Right ventricle myocardium superior (tissue), 1 donor: ENCODE data around the gene ZFP3. TPM values are rescaled to one million over a fixed set of nuclear protein-coding genes. Genes with fewer than 3 reads are reported as not detected.
"Not testable (repeated sequence)": the region's sequence is repeated elsewhere in the genome, so short reads cannot be mapped to it uniquely, and the experiment has no call there.

Experiments used
- ATAC-seq: fragments of 200-7000 bp; cut with Tn5 transposase; one replicate; pipeline ENCODE4 v1.9.1; 2020; ENCODE audit warnings: mild to moderate bottlenecking; ENCODE audit not compliant: poor library complexity
- DNase-seq: peaks from one replicate; pipeline ENCODE4 v3.0.0-alpha.2; 2020
- intact Hi-C: fragments of 100-400 bp; cut with DNase I; formaldehyde crosslinking; loops from one replicate; pipeline ENCODE4 v1.11.2; 2022
- total RNA-seq: library from RNA; stranded (reverse); fragmentation: NEBNext Ultra II Directional; extraction: Animal tissue kit (Norgen Biotek cat#: 25700); gene quantifications from one replicate; pipeline ENCODE4 v1.2.1, GENCODE V29; 2021
- donor health status: DM: no; HTN: yes; CAD: no; lungs with severe emphysema.

ZFP3 gene
- total RNA-seq, 1 donor from 2014 or later, result 9.3 TPM

DNA sequence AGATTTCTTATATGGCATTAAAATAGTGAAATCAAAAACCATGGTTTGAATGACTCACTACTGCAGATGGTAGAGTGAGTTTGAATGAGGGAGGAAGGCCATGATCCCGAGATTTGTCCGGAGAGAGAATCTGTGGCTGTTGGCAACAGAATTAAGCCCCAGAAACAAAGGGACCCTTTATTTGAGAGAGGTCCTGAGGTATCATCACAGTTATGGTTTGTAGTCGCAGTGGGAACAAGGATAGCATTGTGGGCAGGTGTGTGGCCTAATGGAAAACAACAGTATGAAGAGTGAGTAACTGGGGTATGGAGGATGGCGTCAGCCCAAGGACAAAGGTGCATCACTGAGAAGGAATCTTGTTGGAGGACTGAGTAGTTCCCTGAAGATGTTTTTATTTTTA lies 8.5 kb upstream of the ZFP3 start:
- DNase-seq, result no peak
- intact Hi-C loops, result no loop called here
- ATAC-seq, result no peak

DNA sequence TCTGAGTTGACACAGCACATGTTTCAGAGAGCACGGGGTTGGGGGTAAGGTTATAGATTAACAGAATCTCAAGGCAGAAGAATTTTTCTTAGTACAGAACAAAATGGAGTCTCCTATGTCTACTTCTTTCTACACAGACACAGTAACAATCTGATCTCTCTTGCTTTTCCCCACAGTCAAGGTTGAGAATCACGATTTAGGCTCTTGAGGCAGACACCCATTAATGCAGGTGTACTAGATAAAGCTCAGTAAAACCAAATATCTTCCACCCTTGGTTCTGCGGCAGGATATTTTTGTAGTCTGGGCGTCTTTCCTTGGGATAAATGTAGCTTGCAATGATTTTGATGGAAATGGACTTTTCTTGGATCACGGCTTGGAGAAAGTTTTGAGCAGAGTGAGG lies 2.8 kb upstream of the ZFP3 start:
- intact Hi-C loops, ATAC-seq, DNase-seq: not testable (repeated sequence)

DNA sequence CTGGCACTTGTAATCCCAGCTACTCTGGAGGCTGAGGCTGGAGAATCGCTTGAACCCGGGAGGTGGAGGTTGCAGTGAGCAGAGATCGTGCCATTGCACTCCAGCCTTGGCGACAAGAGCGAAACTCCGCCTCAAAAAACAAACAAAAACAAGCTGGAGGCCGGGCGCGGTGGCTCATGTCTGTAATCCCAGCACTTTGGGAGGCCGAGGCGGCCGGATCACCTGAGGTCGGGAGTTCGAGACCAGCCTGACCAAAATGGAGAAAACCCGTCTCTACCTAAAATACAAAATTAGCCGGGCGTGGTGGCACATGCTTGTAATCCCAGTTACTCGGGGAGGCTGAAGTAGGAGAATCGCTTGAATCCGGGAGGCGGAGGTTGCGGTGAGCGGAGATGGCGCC lies 992 bp upstream of the ZFP3 start:
- intact Hi-C loops, DNase-seq, ATAC-seq: not testable (repeated sequence)

DNA sequence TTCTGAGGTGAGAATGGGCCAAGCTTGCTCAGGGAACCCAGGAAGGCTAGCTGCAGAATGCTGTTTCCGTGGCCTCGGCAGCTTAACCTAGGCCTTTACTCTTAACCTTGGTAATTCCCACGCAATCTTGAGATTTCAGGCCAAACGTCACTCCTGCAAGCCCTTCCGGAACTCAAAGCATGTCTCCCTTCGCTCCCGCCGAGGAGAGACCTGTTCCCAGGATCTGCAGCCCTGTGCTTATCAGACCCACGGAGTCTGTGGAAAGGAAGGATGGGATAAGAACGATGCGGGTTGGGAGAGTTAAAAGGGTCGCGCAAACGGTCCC lies 524 bp upstream of the ZFP3 start:
- DNase-seq (no peak), ATAC-seq (peak; percentile 33)
- intact Hi-C loops, result no loop called here

GRCh38 chr17:5080591-5080990 lies 2.3 kb downstream of the ZFP3 start:
- intact Hi-C loops, result no loop called here
- ATAC-seq, result no peak
- no peak for DNase-seq

DNA sequence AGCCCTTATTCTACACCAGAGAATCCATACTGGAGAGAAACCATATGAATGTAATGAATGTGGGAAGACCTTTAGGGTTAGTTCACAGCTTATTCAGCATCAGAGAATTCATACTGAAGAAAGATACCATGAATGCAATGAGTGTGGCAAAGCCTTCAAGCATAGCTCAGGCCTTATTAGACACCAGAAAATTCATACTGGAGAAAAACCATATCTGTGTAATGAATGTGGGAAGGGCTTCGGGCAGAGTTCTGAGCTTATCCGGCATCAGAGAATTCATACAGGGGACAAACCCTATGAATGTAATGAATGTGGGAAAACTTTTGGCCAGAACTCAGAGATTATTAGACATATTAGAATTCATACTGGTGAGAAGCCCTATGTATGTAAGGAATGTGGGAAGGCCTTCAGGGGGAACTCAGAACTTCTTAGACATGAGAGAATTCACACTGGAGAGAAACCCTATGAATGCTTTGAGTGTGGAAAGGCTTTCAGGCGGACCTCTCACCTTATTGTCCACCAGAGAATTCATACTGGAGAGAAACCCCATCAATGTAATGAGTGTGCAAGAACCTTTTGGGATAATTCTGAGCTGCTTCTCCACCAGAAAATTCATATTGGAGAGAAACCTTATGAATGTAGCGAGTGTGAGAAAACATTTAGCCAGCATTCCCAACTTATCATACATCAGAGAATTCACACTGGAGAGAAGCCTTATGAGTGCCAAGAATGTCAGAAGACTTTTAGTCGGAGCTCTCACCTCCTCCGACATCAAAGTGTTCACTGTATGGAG lies 14.1 kb downstream of the ZFP3 start:
- DNase-seq (no peak), ATAC-seq (no peak)
- intact Hi-C loops, result no loop called here

- no peak for DNase-seq
- intact Hi-C loops, result no loop called here
- no peak for ATAC-seq
Measured at GRCh38 chr17:5096731-5097100, 18.4 kb downstream of the ZFP3 start.

DNA sequence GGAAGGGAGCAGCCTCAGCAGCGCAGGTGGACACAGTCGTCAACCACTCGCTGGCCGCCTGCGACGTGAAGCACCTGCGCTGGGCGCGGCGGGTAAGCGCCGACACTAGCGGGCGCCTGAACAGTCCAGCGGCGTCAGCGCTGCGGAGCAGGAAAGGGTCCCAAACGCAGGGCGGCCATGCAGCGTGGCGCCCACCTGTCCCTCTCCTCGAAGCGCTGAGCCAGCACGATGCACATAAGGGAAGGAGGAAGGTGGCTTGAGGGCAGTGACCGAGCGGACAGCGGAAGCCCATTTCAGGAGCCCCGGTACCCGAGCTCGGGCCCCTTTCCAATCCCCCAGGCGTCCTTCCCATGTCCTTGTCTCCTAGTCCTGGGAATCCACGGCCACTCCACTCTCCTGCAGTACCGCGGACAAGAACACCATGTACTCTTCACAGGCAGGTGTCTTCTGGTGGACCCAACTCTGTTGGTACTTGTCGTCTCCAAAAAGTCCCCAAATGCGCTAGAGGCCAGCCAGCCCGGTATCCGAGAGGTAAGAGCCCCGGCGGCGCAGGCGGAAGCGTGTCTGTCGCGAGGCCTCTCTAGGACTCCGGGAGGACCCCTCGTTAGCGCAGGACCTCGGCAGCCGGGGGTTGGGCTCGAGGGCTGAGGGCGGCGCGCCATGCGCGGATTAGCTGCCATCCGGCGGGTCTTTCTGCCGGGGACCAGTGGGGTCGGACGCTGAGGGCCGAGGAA lies 19.0 kb downstream of the ZFP3 start:
- peak; percentile 93 for ATAC-seq
- intact Hi-C loops, result no loop called here
- DNase-seq, result peak; percentile 83

DNA sequence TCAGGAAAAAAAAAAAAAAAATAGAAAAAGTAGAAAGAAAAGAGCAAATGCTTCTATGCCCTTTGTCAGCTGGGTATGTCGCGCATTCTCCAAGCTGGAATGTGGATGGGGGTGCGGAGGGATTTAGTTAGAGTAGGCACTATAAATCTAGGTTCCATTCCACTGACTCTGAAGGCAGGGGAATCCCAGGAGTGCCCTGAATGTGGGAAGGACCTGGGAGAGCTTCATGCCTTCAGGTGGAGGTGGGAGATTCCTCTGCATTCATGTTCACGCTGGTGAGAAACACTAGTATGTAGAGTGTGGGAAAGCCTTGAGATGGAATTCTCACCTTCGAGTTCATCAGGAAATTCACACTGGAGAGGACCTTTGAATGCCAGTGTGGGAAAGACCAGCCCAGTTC lies 21.0 kb downstream of the ZFP3 start:
- DNase-seq (no peak), ATAC-seq (no peak)
- intact Hi-C loops, result no loop called here

- DNase-seq (no peak), ATAC-seq (no peak)
- intact Hi-C loops, result no loop called here
Measured at GRCh38 chr17:5100832-5101231, 22.6 kb downstream of the ZFP3 start.

DNA sequence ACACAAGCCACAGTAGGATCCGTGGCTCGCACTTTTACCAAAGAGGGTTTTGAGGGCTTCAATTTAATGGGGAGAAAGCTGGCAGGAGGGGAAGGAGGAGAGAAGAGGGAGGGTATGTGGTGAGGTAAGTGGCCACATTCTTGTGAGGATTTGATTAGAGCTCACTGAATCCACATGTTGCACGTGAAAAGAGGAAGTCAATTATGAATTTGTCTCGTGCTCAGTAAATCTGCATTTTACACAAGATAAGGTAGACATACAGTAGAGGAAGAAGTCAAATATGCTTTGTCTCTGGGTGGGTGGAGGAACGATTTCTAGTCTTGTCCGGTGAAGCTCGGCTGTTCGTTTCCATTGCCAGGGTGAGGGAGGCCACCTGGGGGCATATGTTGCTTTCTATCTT lies 32.5 kb downstream of the ZFP3 start:
- no peak for ATAC-seq
- intact Hi-C loops, result no loop called here
- no peak for DNase-seq

DNA sequence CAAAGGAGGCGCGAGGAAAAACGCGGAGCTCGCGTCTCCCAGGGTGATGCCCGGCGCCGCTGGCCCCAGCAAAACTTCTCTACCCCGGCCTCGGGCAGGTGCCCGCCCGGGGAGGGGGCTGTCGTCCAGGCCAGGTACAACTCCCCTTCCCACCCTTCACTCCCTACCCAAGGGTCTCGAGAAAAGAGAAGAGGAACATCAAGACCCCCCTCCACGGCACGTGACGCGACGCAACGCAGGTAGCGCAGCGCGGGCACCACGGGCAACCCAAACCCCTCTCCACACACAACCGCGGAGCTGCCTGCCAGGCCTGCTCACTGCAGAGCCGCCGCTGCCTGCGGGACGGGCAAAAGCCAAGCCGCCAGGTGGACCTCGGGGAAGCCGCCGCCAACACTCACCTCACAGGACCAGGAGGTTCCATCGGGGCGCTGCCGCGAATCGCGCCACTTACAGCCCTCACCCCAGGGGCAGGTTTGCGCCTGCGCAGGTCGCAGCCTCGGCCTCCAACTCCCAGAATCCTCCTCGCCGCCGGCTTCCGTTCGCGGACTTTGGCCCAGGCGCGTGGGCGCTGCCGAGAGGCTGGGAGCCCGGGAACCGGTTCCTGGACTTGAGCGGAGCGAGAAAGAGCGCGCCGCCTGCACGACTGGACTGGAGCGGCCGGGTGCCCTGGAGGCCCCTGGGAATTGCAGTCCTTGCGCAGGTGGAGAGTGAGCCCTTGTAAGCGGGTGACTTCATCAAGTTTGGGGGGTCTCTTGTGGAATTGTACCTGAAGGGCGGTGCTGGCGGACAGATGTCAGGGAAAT lies 33.3 kb downstream of the ZFP3 start, which contains the start of gene ZNF232:
Gene ZNF232, minus strand, starts transcription at position 477 of the 803 bp plus-strand sequence. Its CDS starts 56 bp downstream, at position 421.
- peak; percentile 97 for DNase-seq
- intact Hi-C loops, result no loop called here
- ATAC-seq, result peak; percentile 98

DNA sequence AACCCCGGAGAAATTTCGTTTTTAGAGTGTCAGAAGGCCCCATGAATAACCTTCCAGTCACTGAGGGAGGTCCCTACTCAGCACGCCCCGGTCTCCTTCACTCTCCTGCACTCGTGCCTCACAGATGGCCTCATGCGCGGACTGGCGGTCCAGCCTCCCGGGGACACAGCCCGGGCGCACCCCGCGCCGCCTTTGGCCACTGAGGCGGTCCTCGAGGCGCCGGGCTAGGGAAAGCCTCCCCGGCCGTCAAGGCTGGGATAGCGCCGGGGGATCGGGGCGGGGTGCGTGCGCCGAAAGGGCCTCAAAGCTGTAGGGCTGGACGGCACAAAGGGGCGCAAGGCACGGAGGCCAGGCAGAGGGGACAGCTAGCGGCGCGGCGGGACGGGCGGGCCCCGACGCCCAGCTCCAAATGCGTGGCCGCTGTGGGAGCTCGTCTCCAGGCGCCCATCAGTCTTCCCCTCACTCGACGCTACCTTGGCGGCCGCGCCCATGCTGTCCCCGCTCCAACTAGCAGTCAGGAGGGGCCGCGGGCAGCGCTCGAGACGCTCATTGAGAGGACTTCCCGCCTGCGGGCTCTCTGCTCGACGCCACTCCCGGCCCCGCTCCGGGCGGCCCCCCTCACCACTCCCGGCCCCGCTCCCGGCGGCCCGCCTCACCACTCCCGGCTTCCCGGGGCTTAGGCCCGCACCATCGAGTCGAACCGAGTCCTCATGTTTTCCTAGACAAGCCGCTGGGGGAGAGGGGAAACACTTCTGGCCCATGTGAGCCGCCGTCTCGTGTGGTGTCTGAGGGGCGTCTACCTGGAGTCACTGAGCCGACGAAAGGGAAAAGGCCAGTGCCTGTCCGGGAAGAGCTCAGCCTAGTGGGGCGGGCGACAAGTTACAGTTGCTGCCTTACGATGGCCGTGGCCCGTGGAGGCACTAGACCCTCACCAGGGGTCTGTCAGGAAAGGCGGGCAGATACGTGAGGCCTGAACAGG lies 37.7 kb downstream of the ZFP3 start, which contains the start of gene USP6:
Gene USP6, plus strand, starts transcription at position 360 of the 979 bp plus-strand sequence. CDS start 14,336 bp downstream, outside the sequence.
- intact Hi-C loops, result no loop called here
- no peak for DNase-seq
- ATAC-seq, result no peak

DNA sequence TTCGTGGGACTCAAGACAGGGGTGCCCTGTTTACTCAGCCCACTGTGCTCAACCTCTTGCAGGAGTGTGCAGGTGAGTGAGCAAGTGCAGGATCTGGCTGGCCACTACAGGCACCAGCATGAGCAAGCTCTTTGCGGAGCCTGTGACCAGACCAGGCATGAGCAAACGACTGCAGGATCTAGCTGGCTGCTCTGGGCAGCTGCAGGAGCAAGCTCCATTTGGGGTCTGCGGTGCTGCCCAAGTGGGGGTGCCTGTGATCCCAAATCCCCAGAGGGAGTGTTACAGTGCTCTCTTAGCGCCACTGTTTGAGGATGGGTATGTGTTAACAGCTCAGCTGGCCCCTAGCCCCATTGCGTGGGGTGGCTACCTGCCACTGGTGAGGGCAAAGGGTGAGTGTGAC lies 40.0 kb downstream of the ZFP3 start:
- DNase-seq, result no peak
- ATAC-seq, result no peak
- intact Hi-C loops, result no loop called here

DNA sequence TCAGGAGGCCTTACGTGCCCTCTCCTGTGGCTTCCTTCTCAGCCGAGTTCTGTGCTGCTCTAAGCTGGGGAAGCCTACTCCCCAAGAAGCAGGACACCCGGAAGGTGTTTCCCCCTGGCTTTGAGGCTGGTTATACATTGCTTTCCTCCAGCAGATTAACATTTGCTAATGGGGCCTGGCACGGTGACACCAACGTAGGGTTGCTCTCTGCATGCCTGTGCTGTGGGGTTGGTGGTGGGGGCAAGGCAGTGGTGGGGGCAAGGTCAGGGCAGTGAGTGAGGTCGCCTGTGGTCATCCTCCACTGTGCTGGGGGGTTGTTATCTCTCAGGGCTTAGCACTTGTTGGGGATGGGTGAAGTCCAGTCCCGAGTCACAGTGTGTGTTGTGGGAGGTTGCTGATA lies 41.8 kb downstream of the ZFP3 start:
- DNase-seq (no peak), ATAC-seq (no peak)
- intact Hi-C loops, result no loop called here

- intact Hi-C loops, DNase-seq, ATAC-seq: not testable (repeated sequence)
Measured at GRCh38 chr17:5120436-5121185, 42.3 kb downstream of the ZFP3 start.

GRCh38 chr17:5121186-5121841 lies 43.0 kb downstream of the ZFP3 start:
- intact Hi-C loops, result no loop called here
- ATAC-seq, result no peak
- DNase-seq, result no peak
